ENCODE results near the gene ISOC2.
A peak's percentile ranks its signal among the peaks of the same experiment; 100 is the strongest.

Gene ISOC2

GRCh38 chr19:55406826-55407549 lies 54.5 kb downstream of the ISOC2 start:
- DNase-seq (ENCODE audit: low spot score): peak; percentile 65

GRCh38 chr19:55406091-55406825 lies 55.2 kb downstream of the ISOC2 start:
- DNase-seq (ENCODE audit: low spot score): no peak

GRCh38 chr19:55405638-55406037 lies 55.8 kb downstream of the ISOC2 start:
- no peak for DNase-seq (ENCODE audit: low spot score)

All from D341Med (cell line).